ENCODE measurements around the gene LCNL1.

Gene LCNL1

DNA sequence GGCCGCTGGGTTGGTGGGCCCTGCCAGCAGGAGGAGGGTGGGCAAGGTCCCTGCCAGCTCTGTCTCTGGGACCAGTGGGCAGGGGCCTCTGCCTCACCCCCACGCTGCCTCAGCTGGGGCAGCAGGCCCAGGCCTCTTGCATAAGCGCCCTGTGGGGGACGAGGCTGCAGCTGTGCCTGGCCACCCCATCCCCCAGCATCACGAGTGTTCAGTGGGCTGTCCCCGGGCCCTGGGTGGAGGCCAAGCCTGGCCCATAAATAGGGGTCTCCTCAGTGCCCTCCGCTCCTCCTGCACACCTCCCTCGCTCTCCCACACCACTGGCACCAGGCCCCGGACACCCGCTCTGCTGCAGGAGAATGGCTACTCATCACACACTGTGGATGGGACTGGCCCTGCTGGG, 5.6 kb upstream of the LCNL1 start, which contains the start of gene PTGDS:
Gene PTGDS, plus strand, starts transcription at position 282 of the 400 bp plus-strand sequence. Its CDS starts 75 bp downstream, at position 357.
- ATAC-seq, result no peak

DNA sequence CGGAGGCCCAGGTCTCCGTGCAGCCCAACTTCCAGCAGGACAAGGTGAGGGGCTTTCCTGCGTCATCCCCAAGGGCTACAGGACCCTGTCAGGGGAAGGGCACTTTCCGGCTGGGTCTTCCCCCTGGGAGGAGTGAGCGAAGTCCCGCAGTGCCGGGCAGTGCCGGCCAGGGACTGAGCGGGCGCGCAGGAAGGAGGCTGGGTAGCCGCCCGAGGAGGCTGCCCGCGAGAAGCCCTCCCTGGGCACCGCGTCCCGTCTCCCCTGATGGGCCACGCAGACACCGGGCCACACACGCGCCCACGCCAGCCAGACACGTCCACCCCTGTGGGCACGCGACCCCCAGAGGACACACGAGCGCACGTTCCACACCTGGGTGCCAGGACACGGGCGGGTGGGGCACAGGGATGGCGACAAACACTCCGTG, 5.1 kb upstream of the LCNL1 start:
- ATAC-seq, result no peak

DNA sequence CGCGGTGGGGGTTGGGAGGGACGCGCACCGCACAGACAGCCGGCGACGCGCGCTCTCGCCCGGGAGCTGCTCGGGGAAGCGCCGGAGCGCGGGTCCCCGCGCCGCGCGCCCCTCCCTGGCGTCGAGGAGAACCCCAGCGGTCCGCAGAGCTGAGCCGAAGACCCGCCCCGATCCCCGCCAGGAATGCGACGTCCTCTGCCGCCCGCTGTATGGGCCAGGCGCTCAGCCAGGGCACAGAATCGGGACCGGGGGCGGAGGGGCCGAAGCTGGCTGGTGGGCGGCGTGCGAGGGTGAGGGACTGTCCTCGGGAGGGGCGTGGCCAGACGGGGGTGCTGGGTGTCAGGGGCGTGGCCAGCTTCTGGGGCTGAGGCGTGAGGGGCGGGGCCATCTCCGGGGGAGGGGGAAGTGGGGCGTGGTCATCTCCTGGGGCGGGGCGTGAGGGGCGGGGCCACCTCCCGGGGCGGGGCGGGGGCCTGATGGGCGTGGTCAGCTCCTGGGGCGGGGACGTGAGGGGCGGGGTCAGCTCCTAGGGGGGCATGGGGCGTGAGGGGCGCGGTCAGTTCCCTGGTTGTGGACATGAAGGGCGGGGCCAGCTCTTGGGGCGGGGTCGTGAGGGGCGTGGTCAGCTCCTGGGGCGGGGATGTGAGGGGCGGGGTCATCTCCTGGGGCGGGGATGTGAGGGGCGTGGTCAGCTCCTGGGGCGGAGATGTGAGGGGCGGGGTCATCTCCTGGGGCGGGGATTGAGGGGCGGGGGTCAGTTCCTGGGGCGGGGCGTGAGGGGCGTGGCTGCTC, 4.5 kb upstream of the LCNL1 start:
- ATAC-seq, result peak in 1 of 2 donors; percentile 14

DNA sequence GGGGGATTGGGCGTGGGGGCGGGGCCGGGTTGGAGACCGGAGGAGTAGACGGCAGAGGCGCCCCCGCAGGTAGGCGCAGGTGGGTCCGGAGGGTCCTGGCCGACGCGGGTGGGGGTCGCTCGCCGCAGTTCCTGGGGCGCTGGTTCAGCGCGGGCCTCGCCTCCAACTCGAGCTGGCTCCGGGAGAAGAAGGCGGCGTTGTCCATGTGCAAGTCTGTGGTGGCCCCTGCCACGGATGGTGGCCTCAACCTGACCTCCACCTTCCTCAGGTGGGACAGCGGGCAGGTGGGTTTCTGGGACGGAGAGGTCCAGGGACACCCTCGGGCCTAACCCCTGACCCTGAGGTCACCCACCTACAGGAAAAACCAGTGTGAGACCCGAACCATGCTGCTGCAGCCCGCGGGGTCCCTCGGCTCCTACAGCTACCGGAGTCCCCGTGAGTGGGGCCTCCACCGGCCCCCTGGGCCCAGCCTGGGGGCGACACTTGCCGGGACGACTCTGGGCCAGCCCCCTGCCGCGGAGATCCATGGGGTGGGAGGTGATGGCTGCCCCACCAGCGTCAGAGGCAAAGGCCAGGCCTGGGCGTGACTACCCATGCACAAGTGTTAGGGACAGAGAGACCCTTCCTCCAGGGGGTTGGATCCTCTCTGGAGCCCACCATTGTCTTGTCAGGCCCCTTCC, 3.8 kb upstream of the LCNL1 start:
- ATAC-seq, result no peak

DNA sequence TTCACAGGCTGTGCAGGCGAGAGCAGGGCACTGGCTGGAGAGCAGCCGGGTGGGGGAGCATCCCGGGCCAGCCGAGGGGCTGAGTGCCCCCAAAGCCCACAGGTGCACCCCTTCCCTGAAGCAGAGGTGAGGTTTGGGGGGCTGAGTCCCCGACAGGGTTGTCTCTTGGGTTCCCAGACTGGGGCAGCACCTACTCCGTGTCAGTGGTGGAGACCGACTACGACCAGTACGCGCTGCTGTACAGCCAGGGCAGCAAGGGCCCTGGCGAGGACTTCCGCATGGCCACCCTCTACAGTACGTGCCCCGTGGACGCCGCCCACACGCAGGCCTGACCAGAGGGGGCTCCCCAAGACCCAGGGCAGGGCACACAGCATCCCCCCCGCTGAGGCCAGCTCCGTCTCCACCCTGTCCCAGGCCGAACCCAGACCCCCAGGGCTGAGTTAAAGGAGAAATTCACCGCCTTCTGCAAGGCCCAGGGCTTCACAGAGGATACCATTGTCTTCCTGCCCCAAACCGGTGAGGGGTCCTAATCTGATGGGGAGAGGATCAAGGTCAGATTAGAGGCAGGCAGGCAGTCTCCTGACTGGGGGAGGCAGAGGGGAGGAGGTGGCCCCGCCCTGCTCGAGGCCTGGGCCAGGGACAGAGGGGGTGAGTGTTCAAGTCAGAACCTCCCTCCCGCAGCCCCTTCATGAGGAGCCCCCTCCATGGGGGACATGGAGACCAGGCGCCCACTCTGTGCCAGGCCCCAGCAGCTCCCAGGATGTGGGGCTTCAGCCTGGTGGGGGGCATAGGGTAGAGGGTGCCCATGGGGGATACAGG, 2.8 kb upstream of the LCNL1 start:
- ATAC-seq, result no peak

GRCh38 chr9:136980669-136981478, 1.9 kb upstream of the LCNL1 start:
- ATAC-seq, result no peak

DNA sequence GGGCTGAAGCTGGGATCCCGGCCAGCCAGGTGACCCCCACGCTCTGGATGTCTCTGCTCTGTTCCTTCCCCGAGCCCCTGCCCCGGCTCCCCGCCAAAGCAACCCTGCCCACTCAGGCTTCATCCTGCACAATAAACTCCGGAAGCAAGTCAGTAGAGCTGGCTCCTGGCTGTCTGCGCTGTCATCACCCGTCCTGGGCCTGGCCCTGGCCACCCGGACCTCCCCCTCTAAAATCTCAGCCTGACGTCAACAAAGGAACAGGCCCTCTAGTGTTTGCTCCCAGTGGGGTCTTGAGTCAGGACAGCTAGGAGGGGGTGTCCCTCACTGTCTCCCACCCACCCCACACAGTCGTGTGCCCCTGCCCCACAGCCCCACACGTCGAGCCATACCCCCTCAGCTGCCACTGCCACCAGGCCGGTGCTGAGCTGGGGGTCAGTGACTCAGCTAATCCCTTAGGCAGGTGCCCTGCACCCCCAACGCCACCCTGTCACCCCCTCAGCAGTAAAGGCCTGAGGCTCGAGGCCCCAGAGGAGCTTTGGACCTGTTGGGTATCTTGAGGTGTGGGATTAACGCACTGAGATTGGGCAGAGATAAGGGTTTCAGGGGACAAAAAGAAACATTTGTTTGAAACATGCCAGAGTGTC, 1.1 kb upstream of the LCNL1 start:
- ATAC-seq, result no peak

DNA sequence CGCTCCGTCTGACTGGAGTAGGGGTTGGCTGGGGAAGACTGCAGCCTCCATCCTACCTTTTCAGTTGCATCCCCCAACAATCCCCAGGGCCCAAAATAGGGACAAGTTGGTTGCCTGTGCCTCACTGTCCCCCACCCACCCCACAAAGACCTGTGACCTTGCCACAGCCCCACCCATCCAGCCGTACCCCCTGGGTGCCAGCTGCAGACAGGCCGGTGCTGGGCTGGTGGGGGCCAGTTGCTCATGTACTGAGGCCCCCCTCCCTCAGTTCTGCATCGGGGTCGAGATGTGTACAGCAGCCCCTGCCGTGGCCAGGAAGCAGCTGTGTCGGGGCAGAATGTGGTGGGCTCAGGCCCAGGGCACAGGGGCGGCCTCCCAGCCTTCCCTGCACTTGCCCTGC, 374 bp downstream of the LCNL1 start:
- no peak for ATAC-seq

GRCh38 chr9:136983656-136984314, 992 bp downstream of the LCNL1 start:
- no peak for ATAC-seq

DNA sequence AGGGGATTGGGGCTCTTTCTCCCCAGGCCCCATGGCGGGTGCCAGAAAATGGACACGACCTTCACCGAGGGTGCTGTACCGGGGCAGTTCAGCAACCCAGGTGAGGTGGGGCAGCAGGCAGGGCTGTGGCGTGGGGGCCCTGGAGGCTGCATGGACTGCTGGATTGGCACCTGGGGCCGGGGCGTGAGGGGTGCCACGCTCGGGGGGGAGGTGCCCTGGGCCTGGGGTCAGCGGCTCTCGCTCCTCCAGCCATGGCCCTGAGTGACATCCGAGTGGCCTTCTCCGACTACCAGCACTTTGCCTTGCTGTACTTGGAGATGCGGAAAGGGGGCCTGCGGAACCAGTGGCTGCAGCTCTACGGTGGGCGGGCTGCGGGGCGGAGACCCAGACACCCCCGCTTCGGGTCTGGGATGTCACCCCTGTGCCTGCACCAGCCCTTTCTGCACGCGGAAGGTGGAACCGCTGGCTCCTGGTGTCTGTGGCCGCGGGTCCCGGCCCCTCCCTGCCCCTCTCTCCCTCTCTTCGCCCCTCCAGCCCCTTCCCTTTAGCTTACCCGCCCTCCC, 1.8 kb downstream of the LCNL1 start:
- ATAC-seq, result no peak

- ATAC-seq, result no peak
Observed at GRCh38 chr9:136985027-136985602, 2.3 kb downstream of the LCNL1 start.

DNA sequence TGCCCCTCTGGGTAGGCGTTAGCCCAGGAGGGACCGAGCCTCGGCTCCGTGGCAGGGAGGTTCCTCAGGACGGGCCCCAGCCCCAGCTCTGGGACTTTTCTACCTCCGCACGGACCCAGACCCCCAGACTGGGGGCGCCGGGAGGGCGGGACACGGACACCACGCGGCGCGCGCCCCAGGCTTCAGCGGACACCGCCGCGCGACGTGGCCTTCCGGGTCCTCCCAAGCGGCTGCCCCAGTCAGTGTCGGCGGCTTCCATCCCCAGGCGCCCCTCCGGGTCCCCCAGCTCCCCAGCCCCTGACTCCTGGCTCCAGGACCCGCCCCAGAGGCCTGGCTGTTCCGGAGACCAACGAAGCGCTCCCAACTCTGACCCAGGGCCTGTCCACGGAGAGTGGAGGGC, 3.1 kb downstream of the LCNL1 start:
- ATAC-seq, result no peak

DNA sequence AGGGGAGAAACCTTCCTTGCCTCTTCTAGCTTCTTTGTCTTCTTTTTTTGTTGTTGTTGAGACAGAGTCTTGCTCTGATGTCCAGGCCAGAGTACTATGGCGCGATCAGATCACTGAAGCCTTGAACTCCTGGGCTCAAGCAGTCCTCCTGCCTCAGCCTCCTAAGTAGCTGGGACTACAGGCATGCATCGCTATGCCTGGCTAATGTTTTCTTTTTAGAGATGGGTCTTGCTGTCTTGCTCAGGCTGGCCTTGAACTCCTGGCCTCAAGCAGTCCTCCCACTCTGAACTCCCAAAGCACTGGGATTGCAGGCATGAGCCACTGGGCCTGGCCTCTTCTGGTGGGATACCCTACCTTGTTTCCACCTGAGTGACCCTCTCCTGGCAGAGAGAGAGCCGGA, 6.1 kb downstream of the LCNL1 start:
- no peak for ATAC-seq

DNA sequence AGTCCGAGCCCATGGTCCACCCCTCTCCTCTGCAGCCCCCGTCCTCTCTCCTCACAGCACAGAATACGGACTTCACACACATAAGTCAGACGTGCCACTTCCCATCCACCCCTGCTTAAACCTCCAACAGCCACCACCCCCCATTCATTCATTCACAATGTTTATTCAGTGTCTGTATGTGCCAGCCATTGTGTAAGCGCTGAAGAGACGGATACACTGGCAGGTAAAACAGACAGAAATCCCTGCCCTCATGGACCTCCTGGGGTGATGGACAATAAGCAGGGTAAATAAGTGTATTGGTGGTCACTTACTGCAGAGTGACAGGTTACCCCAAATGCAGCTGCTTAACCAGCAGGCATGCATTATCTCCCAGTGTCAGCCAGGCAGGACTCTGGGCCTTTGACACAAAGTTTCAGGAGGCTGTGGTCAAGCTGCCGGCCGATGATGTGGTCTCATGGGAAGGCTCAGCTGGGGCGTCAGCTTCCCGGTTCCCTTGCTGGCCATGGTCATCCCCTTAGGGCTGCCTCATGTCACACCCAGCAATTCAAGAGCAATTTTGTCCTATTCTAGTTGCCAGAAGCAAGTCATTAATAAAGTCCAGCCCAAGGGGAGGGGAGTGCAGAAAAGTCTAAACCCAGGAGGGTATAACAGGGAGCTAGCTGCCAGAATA, 7.6 kb downstream of the LCNL1 start:
- ATAC-seq, result no peak

DNA sequence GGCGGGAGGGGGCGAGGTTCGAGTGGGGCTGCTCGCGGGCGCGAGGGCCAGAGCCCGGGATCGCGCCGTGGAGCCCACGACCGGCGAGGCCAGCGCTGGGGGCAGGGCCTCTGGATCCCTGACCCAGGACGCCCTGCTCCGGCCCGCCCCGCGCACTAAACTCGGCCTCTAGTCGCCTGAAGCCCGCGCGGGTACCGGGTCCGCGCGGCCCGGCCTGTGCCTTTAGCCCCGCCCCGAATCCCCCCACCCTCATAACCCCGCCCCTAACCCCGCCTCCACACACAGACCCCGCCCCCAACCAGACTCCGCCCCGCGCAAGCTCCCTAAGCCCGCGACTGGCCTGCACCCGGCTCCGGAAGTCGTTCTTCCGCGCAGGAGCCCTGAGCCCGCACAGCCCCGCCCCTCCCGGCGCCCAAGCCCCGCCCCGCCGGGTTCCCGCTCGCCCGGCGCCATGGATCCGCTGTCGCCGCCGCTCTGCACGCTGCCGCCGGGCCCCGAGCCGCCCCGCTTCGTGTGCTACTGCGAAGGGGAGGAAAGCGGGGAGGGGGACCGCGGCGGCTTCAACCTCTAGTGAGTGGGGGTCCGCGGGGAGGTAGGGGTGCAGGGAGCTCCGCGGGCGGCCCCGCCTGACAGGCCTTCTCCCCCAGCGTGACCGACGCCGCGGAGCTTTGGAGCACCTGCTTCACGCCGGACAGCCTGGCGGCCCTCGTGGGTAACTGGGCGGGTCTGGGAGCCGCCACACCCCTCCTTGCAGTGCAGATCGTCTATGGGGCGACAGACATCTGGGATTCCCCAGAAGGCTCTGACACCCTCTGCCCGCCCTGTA, 9.4 kb downstream of the LCNL1 start, which contains the start of gene PAXX:
Gene PAXX, plus strand, starts transcription at position 430 of the 826 bp plus-strand sequence. Its CDS starts 22 bp downstream, at position 452.
- peak; percentile 83 to 89 for ATAC-seq

DNA sequence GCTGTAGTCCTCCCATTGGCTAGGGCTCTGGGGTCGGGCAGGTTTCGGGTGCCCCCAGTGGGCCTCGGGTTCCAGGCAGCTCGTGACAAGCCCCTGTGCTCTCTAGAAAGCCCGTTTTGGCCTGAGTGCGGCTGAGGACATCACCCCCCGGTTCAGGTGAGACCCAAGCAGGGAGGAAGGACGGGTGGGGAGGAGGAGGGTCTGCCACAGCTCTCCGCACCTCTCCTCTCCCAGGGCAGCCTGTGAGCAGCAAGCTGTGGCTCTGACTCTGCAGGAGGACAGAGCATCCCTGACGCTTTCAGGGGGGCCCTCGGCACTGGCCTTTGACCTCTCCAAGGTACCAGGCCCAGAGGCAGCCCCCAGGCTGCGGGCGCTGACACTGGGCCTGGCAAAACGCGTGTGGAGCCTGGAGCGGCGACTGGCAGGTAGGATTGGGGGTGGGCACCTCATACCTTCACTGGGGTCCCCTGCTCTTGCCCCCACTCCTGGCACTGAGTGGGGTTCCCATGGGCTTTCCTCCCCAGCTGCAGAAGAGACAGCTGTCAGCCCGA, 10.1 kb downstream of the LCNL1 start:
- ATAC-seq, result no peak

DNA sequence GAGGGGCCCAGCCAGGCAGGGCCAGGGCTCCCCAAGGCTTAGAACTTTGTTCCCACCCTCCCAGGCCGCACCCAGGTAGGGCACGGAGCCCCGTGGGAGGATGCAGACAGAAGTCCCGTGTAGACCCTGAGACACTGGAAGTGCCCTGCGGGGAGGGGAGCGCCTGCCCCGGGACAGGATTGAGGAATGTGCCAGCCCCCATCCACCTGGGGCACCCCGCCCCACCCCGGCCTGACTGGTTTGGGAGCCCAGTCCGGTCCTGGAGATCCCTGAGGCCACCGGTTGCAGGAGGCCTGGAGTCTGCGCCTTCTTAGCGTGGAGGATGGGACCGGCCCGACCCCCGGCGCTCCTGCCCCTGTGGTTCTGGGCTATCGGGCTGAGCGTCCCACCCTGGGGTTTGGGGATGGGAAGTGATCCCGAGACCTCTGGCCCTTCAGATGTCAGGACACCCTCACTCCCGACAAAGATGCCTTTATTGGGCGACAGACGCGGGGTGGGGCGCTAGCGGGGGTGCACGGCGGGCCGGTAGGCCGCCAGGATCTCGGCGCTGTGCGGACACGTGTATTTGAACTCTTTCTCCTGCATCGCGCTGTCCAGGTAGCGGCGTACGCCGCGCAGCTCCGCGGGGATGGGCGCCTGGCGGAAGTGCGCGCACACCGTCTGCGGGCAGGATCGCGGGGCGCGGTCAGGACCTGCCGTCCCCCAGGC, 11.5 kb downstream of the LCNL1 start:
- ATAC-seq, result no peak

DNA sequence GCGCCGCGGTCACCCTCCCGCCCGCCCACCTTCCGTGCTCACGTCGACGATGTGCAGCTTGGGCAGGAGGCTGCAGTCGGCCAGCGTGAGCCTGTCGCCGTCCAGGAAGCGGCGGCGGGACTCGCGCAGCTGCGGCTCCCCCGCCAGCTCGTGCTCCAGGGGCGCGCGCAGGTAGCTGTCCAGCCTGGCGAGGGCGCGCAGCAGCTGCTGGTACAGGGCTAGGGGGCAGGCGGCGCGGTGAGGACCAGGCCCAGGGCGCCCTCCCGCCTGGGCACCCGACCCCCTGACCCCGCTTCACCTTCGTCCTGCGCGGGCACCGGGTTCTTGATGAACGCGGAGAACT, 12.1 kb downstream of the LCNL1 start:
- no peak for ATAC-seq

All from activated CD4-positive, CD25-positive, alpha-beta regulatory T cell treated with anti-CD3 and anti-CD28 coated beads, Interleukin-2, amount 50 U/mL, for 24 hours (primary cell).